ENCODE data around the gene ITPR1. TPM values are rescaled to one million over a fixed set of nuclear protein-coding genes. Genes with fewer than 3 reads are reported as not detected.

Gene ITPR1
- total RNA-seq, 1 donor from 2014 or later, result 121 TPM

DNA sequence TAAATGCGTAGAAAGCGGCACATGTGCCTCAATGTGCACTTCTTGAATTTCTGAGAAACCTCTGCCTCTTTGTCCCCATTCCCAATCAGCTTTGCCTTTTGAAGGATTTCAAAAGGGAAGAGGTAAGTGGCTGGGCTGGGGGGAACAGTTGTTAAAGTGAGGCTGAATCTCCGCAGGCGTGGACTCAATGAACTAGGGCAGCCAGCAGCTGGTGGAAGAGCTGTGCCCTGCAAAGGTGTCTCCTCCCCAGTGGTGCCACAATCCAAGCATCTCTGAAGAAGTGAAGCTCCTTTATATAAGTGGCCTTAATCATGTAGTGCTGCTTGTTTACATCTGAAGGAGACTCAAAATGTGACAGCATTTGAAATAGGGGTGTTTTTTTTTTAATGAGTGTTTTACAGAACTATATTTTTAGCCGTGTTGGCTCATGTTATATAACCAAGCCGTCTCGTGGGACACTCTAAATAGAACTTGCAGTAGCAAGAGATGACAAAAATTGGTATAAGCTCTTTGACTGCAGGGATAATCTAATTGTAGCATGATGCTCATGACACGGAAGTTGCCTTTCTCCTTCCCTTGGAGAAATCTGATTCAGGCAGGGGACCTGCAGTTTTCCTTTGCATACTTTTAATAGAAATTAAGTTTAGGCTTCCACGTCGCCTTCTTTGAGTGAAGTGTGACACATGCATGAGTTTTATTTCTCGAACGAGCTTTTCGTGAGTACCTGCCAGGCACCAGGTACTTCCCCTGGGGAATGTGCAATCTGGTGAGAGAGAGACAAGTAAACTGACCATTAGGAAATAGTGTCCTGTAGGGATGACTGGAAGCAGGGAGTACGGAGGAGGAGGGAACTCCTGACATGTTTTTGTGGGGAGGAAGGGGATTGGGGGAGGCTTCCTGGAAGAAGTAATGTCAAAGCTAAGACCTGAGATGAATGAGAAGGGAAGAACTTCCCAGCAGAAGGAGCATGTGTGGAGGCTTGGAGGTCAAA, 306.4 kb downstream of the ITPR1 start:
- no peak for DNase-seq (ENCODE audit: low spot score in 2 of 2)
- Histone ChIP-seq H3K27ac (peak overlapping the region; percentile 23 to 43), H3K4me1 (peaks cover 0 to 2% of the 10 kb centered on the region in 2 donors), H3K4me3 (no peak overlapping the region), H3K9me3 (no peaks in the 10 kb centered on the region), H3K27me3 (no peaks in the 10 kb centered on the region), H3K36me3 (peaks cover 68 to 74% of the 10 kb centered on the region in 2 donors)
- TF ChIP-seq, protein P1, sequence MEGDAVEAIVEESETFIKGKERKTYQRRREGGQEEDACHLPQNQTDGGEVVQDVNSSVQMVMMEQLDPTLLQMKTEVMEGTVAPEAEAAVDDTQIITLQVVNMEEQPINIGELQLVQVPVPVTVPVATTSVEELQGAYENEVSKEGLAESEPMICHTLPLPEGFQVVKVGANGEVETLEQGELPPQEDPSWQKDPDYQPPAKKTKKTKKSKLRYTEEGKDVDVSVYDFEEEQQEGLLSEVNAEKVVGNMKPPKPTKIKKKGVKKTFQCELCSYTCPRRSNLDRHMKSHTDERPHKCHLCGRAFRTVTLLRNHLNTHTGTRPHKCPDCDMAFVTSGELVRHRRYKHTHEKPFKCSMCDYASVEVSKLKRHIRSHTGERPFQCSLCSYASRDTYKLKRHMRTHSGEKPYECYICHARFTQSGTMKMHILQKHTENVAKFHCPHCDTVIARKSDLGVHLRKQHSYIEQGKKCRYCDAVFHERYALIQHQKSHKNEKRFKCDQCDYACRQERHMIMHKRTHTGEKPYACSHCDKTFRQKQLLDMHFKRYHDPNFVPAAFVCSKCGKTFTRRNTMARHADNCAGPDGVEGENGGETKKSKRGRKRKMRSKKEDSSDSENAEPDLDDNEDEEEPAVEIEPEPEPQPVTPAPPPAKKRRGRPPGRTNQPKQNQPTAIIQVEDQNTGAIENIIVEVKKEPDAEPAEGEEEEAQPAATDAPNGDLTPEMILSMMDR (IDR thresholded peaks at IDR 0.05), result no peak
- intact Hi-C loops (cut with DNase I), result no loop called here

DNA sequence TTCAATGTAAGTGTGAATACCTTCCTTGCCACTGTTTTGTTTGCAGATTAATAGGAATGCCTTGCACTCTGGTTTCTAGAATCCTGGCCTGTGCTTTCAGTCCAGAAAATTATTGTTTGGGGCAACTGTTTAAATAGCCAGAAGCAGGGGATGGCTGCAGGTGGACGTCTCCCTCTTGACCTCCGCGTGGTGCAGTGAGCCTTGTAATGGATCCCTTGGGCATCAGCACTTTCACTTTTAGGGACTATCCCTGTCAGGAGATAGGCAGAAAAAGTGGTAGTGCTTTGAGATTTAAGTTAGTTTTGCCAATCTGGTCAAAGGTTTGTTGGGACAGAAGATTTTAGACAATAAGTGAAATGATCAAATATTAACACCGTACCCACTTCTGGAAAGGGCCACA, 307.4 kb downstream of the ITPR1 start:
- Histone ChIP-seq H3K9me3 (no peaks in the 10 kb centered on the region), H3K4me3 (no peak overlapping the region), H3K4me1 (peaks cover 0 to 2% of the 10 kb centered on the region in 2 donors), H3K27me3 (no peaks in the 10 kb centered on the region), H3K36me3 (peaks cover 69 to 73% of the 10 kb centered on the region in 2 donors), H3K27ac (no peak overlapping the region)
- intact Hi-C loops (cut with DNase I), result no loop called here
- TF ChIP-seq, protein P1 (IDR thresholded peaks at IDR 0.05), result no peak
- DNase-seq (ENCODE audit: low spot score in 2 of 2), result no peak

DNA sequence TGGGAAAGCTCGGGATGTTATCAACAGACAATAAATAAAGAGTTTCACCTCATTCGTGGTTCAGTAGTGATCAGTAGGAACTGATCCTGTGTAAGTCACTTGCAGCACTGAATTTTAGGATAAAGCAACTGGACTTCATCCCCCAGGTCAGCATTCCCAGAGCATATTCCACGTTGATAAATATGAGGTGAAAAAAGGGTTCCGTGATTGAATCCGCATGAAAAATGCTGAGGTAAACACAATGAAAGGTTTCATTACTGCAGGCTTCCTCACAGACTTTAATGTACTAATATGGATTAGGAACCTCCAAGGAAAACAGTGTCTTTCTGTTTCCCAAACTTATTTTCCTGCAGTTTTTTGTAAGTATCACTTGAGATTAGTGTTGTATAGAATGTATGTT, 308.7 kb downstream of the ITPR1 start:
- Histone ChIP-seq H3K9me3 (no peaks in the 10 kb centered on the region), H3K27ac (no peak overlapping the region), H3K36me3 (peaks cover 57 to 60% of the 10 kb centered on the region in 2 donors), H3K27me3 (no peaks in the 10 kb centered on the region), H3K4me1 (peaks cover 0 to 7% of the 10 kb centered on the region in 2 donors), H3K4me3 (no peak overlapping the region)
- DNase-seq (ENCODE audit: low spot score in 2 of 2), result no peak
- intact Hi-C loops (cut with DNase I), result no loop called here
- TF ChIP-seq, protein P1 (IDR thresholded peaks at IDR 0.05), result no peak

DNA sequence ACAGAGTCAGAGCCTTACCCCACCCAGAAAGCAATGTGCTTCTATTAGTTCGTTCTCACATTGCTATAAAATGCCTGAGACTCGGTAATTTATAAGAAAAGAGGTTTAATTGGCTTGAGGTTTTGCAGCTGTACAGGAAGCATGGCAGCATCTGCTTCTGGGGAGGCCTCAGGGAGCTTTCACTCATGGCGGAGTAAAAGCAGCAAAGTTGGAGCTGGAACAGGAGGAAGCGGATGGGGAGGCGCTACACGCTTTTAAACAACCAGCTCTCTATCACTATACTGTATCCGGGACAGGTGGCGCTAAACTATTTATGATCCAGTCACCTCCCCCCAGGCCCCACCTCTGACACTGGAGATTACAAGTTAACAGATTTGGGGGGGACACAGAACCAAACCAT, 309.8 kb downstream of the ITPR1 start:
- H3K27me3 ChIP-seq, result no peaks in the 10 kb centered on the region
- intact Hi-C loops (cut with DNase I), result no loop called here
- TF ChIP-seq, protein P1 (IDR thresholded peaks at IDR 0.05), result no peak
- H3K36me3 ChIP-seq, result peaks cover 50 to 53% of the 10 kb centered on the region in 2 donors
- H3K4me3 ChIP-seq, result no peak overlapping the region
- DNase-seq (ENCODE audit: low spot score in 2 of 2), result no peak
- no peak overlapping the region for H3K27ac ChIP-seq
- no peaks in the 10 kb centered on the region for H3K9me3 ChIP-seq
- peaks cover 0 to 13% of the 10 kb centered on the region in 2 donors for H3K4me1 ChIP-seq

DNA sequence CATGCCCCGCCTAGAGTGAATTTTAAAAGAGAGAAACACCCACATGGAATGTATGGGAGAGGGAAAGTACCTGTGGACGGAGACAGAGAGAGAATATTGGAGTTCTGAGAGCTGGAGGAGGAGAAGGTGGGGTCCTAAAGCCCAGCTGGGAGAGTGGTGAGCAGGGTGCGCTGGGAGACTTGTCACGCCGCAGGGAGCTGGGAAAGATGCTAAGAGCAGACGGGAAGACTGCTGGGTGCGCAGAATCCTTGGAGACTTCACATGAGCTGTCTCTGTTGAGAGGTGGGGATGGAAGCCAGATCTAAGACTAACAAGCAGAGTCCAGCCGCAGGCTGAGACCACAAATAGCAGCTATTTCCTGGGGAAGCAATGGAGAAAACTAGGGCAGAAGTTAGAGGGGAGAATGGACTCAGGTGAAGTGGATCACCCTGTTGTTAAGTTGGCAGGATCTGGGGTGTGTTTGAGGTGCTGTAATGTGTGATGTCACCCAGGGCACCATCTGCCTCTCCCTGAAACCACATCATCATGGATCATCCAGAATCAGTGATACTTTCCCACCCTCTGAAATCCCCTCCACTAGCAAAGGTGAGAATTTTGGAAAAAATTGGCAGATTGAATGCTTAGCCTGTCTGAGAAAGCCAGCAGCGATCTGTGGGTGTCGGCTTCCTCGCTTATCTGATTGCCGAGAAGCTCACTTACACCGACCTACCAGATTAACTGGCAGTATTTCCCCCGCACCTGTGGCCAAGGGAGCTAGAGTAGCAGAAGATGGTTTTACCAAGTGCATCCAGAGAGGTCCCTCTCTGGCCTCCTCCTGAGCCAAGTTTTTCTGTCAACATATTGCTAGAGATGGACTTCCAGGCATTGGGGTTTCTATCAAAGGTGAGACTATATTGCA, 311.3 kb downstream of the ITPR1 start:
- H3K9me3 ChIP-seq, result no peaks in the 10 kb centered on the region
- DNase-seq (ENCODE audit: low spot score in 2 of 2), result no peak
- peaks cover 40 to 45% of the 10 kb centered on the region in 2 donors for H3K36me3 ChIP-seq
- H3K4me3 ChIP-seq, result no peak overlapping the region
- TF ChIP-seq, protein P1 (IDR thresholded peaks at IDR 0.05), result no peak
- H3K27ac ChIP-seq, result peak overlapping the region in 1 of 2 donors; percentile 23
- peaks cover 0 to 11% of the 10 kb centered on the region in 2 donors for H3K4me1 ChIP-seq
- intact Hi-C loops (cut with DNase I), result no loop called here
- H3K27me3 ChIP-seq, result no peaks in the 10 kb centered on the region
